ENCODE measurements around the gene TEX101.
"Not testable (repeated sequence)": the region's sequence is repeated elsewhere in the genome, so short reads cannot be mapped to it uniquely, and the experiment has no call there.

TEX101 gene

GRCh38 chr19:43422000-43422688, 7.5 kb downstream of the TEX101 start:
- DNase-seq: no peak

DNA sequence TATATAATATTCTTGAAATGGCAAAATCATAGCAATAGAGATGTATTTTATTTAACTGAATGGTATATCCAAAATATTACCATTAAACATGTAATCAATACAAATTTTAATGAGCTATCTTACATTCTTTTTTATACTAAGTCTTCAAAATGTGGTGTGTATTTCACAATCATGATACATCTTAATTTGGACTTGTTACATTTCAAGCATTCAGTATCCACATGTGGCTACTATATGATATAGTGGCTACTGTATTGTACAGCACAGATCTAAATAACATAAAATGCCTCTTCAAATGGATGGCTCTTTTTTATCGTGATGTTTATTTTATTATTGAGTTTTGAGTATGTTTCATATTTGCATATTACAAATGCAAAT, 8.0 kb downstream of the TEX101 start:
- no peak for DNase-seq

- no peak for DNase-seq
Measured at GRCh38 chr19:43423779-43424178, 9.1 kb downstream of the TEX101 start.

GRCh38 chr19:43425567-43426392, 11.1 kb downstream of the TEX101 start:
- DNase-seq: no peak

DNA sequence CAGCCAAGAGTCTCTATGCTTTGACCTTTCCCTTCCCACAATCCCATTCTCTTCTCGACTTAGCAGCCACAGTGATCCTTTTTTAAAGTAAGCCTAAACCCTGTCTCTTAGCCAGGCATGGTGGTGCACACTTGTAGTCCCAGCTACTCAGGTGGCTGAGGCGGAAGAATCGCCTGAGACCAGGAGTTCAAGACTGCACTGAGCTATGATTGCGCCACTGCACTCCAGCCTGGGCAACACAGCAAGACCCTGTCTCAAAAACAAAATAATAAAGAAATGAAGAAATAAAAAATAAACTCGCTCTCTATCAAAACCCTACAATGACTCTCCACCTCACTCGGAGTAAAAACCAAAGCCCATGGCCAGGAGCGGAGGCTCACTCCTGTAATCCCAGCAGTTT, 14.7 kb downstream of the TEX101 start:
- DNase-seq: no peak

- DNase-seq: no peak
Measured at GRCh38 chr19:43430142-43430710, 15.5 kb downstream of the TEX101 start.

- no peak for DNase-seq
Measured at GRCh38 chr19:43430976-43431375, 16.3 kb downstream of the TEX101 start.

DNA sequence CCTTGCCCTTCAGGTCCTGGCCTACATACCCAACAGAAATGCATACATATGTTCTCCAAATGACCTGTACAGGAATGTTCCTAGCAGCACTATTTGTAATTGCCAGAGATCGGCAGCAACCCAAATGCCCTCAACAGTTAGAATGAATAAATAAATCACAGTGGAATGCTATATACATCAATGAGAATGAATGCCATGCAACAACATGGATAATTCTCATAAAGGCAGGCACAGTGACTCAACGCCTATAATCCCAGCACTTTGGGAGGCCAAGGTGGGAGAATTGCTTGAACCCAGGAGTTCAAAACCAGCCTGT, 18.6 kb downstream of the TEX101 start:
- no peak for DNase-seq

DNA sequence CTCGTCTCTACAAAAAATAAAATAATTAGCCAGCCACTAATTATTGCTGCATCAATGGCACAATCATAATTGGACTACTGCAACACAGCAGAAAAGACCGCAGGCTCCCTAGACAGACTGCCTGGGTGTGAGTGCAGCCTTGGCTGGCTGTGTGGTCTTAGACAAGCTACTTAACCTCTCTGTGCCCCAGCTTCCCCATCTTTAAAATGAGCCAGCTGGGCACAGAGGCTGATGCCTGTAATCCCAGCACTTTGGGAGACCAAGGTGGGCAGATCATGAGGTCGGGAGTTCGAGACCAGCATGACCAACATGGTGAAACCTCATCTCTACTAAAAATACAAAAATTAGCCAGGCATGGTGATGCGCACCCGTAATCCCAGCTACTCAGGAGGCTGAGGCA, 19.0 kb downstream of the TEX101 start:
- DNase-seq: no peak

- no peak for DNase-seq
Measured at GRCh38 chr19:43435775-43436174, 21.1 kb downstream of the TEX101 start.

- DNase-seq: not testable (repeated sequence)
Measured at GRCh38 chr19:43437284-43437683, 22.6 kb downstream of the TEX101 start.

DNA sequence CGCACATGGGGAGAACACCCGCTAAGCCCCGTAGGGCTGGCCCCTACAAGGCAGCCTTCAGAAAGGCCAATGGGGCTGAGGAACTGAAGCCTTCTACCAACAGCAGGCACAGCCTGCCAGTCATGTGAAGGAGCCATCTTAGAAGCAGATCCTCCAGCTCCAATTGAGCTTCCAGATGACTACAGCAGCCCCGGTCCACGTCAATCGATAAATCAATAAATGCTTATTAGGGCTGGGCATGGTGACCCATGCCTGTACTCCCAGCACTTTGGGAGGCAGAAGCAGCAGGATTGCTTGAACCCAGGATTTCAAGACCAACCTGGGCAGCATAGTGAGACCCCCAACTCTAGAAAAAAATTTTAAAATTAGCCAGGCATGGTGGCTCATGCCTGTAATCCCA, 23.0 kb downstream of the TEX101 start:
- DNase-seq: no peak

DNA sequence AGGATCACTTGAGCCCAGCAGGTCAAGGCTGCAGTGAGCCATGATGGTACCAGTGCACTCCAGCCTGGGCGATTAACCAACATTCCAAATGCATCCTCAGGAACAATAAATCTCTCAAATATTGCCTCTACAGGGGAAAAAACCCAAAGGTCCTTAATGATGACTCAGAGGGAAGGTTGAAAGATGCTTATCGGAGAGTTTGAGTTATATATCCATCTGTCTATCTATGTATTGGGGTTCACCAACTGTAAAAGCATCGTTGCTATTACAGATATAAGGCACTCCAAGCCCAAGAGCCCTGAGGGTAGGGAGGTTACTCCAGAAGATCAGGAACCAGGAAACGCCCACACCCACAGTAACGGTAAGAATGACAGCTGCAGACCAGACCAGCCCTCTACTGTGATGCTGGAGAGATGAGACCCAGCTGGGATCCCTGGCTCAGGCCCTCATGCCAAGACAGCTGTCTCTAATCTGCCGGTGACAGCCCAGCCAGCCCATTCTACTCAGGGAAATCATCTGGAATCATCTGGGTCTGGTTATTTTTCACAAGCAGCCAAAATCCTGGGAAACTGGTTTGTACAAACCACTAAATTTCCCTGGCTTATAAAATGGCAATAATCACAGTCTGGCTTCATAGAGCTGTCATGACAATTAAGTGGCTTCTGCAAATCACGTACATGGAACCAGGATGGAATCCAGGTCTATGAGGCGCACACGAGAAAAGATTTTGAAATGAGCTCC, 23.8 kb downstream of the TEX101 start:
- DNase-seq: peak; percentile 83

- DNase-seq: no peak
Measured at GRCh38 chr19:43439032-43439708, 24.5 kb downstream of the TEX101 start.

DNA sequence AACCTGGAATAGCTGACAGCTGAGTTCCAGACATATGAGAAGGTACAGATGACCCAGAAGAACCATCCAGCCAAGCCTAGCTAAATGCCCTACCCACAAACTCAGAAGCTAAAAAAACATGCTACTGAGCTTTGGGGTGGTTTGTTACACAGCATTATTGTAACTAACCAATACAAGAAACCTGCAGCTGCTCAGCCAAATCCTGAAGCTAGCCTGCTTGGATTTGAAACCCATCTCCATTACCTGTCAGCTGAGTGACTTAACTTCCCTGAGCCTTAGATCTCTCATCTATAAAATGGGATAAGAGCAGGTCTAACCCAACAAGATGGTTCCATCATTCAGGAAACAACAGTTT, 25.0 kb downstream of the TEX101 start:
- DNase-seq: no peak

- DNase-seq: no peak
Measured at GRCh38 chr19:43441716-43442115, 27.0 kb downstream of the TEX101 start.

GRCh38 chr19:43444091-43444490, 29.4 kb downstream of the TEX101 start:
- not testable (repeated sequence) for DNase-seq

GRCh38 chr19:43444531-43445287, 30.0 kb downstream of the TEX101 start:
- no peak for DNase-seq

DNA sequence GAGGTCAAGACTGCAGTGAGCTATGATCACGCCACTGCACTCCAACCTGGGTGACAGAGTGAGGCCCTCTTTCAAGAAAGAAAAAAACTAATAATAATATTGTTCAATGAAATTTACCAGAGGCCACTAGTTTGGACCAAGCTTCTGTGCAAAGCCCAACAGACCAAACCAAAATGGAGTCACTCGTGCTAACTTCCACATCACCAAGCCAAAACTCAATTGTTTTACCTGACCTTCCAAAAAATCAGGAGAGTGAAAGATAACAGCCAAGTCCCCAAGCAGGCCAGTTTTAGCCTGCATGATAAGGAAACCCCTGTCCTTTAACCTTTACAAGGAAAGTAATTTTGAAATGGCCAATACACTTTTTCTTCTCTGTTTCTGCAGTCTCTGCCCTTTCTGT, 30.7 kb downstream of the TEX101 start:
- DNase-seq: no peak

DNA sequence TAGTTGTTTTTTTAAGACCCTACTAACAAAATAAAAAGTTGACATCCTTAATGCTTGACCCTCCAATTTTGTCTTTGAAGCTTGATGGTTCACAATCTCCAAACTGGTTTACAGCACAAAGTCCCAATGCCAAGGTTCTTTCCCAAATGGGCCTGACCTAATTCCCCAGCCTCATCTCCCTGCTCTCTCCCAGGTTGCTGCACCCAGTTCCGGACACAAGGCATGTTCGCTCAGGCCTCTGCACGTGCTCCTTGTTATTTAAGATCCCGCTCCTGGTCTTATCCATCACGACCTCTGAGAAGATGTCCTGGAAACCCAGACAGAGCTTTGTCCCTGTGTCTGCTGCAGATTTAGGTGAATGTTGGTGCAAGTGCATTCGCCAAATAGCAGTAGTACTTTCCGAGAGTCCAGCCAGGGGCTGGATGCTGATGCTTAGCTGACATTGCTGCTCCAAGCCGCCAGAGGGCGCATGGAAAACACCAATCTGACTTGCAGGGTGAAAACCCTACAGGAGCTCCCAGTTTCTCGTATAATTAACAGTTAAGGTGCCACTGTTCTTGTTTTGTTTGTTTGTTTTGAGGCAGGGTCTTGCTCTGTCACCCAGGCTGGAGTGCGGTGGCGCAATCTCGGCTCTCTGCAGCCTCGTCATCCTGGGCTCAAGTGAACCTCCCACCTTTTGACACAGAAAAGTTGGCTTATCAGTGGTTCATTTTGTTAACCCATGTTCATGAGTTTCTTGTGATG, 32.2 kb downstream of the TEX101 start:
- peak; percentile 86 for DNase-seq

GRCh38 chr19:43447655-43448054, 33.0 kb downstream of the TEX101 start:
- DNase-seq: no peak
